K562 (cell line): ENCODE measurements around the gene SCUBE2. TPM values are rescaled to one million over a fixed set of nuclear protein-coding genes. Genes with fewer than 3 reads are reported as not detected.
A peak's percentile ranks its signal among the peaks of the same experiment; 100 is the strongest.

ENCODE experiments used
- BMI1 ChIP-seq: fragments of 150-350 bp; IDR thresholded peaks from 2 replicates; pipeline ENCODE4 v1.6.1; 2014; ENCODE audit warnings: low read length
- CBX1 ChIP-seq: sonication (generic); IDR thresholded peaks from 2 replicates; pipeline ENCODE4 v1.6.1; 2016; ENCODE audit warnings: antibody characterized with exemption, low read depth, mild to moderate bottlenecking
- CREM ChIP-seq: IDR thresholded peaks from 2 replicates; pipeline ENCODE4 v1.6.1; 2014; ENCODE audit warnings: antibody characterized with exemption, low read depth
- HDGF ChIP-seq: fragments of 450-650 bp; IDR thresholded peaks from 2 replicates; pipeline ENCODE4 v1.6.1; 2016
- MEIS2 ChIP-seq: fragments of 450-650 bp; IDR thresholded peaks from 2 replicates; pipeline ENCODE4 v1.6.1; 2014; ENCODE audit warnings: mild to moderate bottlenecking; ENCODE audit not compliant: partially characterized antibody
- NFE2 ChIP-seq: IDR thresholded peaks from 2 replicates; pipeline ENCODE4 v1.6.1; 2014; ENCODE audit warnings: antibody characterized with exemption, low read depth
- PYGO2 ChIP-seq: fragments of 450-650 bp; IDR thresholded peaks from 2 replicates; pipeline ENCODE4 v1.6.1; 2016; ENCODE audit warnings: mild to moderate bottlenecking, missing genetic modification characterization, moderate library complexity, missing compliant biosample characterization
- SMAD2 ChIP-seq: fragments of 150-350 bp; IDR thresholded peaks from 2 replicates; pipeline ENCODE4 v1.6.1; 2014; ENCODE audit warnings: low read depth, mild to moderate bottlenecking, low read length
- SMAD4 ChIP-seq: fragments of 250-450 bp; sonication (Bioruptor Pico); conservative IDR thresholded peaks from 2 replicates; pipeline ENCODE4 v1.8.0; 2021; ENCODE audit warnings: inconsistent platforms, mild to moderate bottlenecking, moderate library complexity
- SMARCC2 ChIP-seq: fragments of 450-650 bp; IDR thresholded peaks from 2 replicates; pipeline ENCODE4 v1.6.1; 2017; ENCODE audit warnings: antibody characterized with exemption, moderate library complexity, mild to moderate bottlenecking, low read depth
- SOX6 ChIP-seq: fragments of 450-650 bp; IDR thresholded peaks from 2 replicates; pipeline ENCODE4 v1.6.1; 2014; ENCODE audit warnings: mild to moderate bottlenecking
- TRIM24 ChIP-seq, 2 experiments: fragments of 450-650 bp; IDR thresholded peaks; 2 replicates each; pipeline ENCODE4 v1.6.1; 2016
- XRCC5 ChIP-seq: fragments of 200-400 bp; formaldehyde crosslinking; IDR thresholded peaks from 2 replicates; pipeline ENCODE4 v1.6.1; 2017; ENCODE audit warnings: low read depth, mild to moderate bottlenecking, low read length
- ZEB2 ChIP-seq: fragments of 450-650 bp; IDR thresholded peaks from 2 replicates; pipeline ENCODE4 v1.6.1; 2016
- polyA plus RNA-seq, 8 experiments: library from polyadenylated mRNA; depleted of rRNA in 4 of 8; stranded (reverse) in 5 of 8; unstranded in 3 of 8; fragments of >200 nt; fragmentation: Nextera tagmentation in 2 of 8; fragmentation: Illumina TruSeq in 1 of 8; extraction: Ambion mirVana in 2 of 8; extraction: Trizol in 1 of 8; gene quantifications; 2 replicates each; pipeline versions ENCODE4 v1.2.1 to v1.2.3, GENCODE V29; 2011 to 2014; ENCODE audit warnings: inconsistent platforms in 1 of 8, missing spikeins in 1 of 8
- total RNA-seq, 7 experiments: library from RNA; depleted of rRNA in 6 of 7; stranded (reverse); fragments of >200 nt in 6 of 7; fragmentation: Illumina TruSeq in 2 of 7; extraction: Trizol in 2 of 7; gene quantifications; 2 replicates each; pipeline versions ENCODE4 v1.2.1 to v1.2.3, GENCODE V29; 2011 to 2021; ENCODE audit warnings: low replicate concordance in 1 of 7
- TF ChIP-seq, protein P1 (sequence below): sonication (generic); formaldehyde crosslinking; IDR thresholded peaks from 2 replicates; pipeline ENCODE4 v1.8.0; 2022; ENCODE audit warnings: missing genetic modification reagents, mild to moderate bottlenecking, moderate library complexity, borderline replicate concordance
- TF ChIP-seq, protein P2 (sequence below): fragments of 450-650 bp; IDR thresholded peaks from 2 replicates; pipeline ENCODE4 v1.7.0; 2016; ENCODE audit warnings: borderline replicate concordance
- TF ChIP-seq, protein P3 (sequence below), 2 experiments: fragments of 150-350 bp in 1 of 2; IDR thresholded peaks; 2 replicates each; pipeline ENCODE4 v1.6.1; 2012 to 2016; ENCODE audit warnings: low read depth in 2 of 2, low read length in 2 of 2, mild to moderate bottlenecking in 1 of 2, moderate library complexity in 1 of 2

The SCUBE2 gene
- total and polyA plus RNA-seq, 9 of the 15 experiments (the other 6 are each of a cell fraction or from before 2014, with no cell fraction given): 0.06 to 0.40 (median 0.07) TPM; not detected in 6

DNA sequence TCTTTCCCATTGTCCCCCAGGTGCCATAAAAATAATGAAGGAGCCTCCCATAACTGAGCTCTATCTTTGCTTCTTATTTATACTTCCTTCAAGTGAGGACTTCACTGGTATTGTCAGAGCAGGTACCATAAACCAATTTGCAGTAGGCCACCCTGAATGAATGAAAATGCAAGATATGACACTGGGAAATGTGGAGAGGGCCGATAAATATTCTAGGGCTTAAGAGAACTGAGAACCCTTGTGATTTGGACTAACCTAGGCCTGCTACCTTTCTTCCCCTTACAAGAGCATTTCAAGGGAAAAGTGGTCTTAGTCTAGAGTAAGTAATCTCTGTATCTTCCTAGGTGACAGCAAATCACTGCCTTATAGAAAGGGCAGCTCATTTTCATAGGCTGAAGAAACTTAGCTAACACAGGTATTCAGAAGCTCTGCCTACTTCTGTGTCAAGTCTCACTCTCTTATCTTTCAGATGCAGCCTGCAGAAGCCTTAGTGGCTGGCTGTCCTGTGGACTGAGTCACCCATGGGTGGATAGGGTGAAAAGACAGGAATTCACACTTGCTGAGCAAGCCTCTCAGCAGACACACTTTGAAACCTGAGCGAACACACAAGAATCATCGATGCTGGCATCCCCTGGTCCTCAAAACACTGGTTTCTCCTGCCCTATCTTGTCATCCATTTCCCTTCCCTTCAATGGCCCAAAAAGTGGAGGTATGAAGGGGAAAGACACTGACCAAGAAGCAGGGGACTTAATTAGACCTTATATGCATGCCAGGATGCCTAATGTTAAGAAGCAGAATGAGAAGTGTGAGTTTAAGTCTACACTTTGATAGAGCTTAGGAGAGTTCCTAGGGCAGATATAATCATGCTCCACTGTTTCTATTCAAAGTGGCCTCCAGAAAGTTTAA lies 102.8 kb downstream of the SCUBE2 start (continued):
- TF ChIP-seq MEIS2 (peak; percentile 54), ZEB2 (peak; percentile 91), HDGF (no peak), TRIM24 (IDR thresholded peaks at IDR 0.05) (peak in 1 of 2 experiments; percentile 60; a peak in 2 of 4 replicates), SMAD2 (no peak), BMI1 (no peak), CBX1 (no peak), XRCC5 (peak; percentile 74; the same call in 1 of the 2 replicates), SMAD4 (peak; percentile 51), SOX6 (peak; percentile 84), SMARCC2 (peak; percentile 96), CREM (peak; percentile 59; the same call in 1 of the 2 replicates), PYGO2 (no peak), NFE2 (peak; percentile 60)
- TF ChIP-seq, protein P1, sequence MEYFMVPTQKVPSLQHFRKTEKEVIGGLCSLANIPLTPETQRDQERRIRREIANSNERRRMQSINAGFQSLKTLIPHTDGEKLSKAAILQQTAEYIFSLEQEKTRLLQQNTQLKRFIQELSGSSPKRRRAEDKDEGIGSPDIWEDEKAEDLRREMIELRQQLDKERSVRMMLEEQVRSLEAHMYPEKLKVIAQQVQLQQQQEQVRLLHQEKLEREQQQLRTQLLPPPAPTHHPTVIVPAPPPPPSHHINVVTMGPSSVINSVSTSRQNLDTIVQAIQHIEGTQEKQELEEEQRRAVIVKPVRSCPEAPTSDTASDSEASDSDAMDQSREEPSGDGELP (CRISPR knock-in tag): 0 out of 2 replicates have a peak, but pooled peaks have one; percentile 19
- TF ChIP-seq, protein P2, sequence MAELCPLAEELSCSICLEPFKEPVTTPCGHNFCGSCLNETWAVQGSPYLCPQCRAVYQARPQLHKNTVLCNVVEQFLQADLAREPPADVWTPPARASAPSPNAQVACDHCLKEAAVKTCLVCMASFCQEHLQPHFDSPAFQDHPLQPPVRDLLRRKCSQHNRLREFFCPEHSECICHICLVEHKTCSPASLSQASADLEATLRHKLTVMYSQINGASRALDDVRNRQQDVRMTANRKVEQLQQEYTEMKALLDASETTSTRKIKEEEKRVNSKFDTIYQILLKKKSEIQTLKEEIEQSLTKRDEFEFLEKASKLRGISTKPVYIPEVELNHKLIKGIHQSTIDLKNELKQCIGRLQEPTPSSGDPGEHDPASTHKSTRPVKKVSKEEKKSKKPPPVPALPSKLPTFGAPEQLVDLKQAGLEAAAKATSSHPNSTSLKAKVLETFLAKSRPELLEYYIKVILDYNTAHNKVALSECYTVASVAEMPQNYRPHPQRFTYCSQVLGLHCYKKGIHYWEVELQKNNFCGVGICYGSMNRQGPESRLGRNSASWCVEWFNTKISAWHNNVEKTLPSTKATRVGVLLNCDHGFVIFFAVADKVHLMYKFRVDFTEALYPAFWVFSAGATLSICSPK: no peak
- TF ChIP-seq, protein P3, sequence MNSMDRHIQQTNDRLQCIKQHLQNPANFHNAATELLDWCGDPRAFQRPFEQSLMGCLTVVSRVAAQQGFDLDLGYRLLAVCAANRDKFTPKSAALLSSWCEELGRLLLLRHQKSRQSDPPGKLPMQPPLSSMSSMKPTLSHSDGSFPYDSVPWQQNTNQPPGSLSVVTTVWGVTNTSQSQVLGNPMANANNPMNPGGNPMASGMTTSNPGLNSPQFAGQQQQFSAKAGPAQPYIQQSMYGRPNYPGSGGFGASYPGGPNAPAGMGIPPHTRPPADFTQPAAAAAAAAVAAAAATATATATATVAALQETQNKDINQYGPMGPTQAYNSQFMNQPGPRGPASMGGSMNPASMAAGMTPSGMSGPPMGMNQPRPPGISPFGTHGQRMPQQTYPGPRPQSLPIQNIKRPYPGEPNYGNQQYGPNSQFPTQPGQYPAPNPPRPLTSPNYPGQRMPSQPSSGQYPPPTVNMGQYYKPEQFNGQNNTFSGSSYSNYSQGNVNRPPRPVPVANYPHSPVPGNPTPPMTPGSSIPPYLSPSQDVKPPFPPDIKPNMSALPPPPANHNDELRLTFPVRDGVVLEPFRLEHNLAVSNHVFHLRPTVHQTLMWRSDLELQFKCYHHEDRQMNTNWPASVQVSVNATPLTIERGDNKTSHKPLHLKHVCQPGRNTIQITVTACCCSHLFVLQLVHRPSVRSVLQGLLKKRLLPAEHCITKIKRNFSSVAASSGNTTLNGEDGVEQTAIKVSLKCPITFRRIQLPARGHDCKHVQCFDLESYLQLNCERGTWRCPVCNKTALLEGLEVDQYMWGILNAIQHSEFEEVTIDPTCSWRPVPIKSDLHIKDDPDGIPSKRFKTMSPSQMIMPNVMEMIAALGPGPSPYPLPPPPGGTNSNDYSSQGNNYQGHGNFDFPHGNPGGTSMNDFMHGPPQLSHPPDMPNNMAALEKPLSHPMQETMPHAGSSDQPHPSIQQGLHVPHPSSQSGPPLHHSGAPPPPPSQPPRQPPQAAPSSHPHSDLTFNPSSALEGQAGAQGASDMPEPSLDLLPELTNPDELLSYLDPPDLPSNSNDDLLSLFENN (IDR thresholded peaks at IDR 0.05; ENCODE audit: low read depth in 2 of 2, low read length in 2 of 2): 0 out of 4 replicates have a peak, but pooled peaks of 1 of the 2 experiments have one; percentile 58
